Measurements from ENCODE around the gene KMT5C.

The KMT5C gene

DNA sequence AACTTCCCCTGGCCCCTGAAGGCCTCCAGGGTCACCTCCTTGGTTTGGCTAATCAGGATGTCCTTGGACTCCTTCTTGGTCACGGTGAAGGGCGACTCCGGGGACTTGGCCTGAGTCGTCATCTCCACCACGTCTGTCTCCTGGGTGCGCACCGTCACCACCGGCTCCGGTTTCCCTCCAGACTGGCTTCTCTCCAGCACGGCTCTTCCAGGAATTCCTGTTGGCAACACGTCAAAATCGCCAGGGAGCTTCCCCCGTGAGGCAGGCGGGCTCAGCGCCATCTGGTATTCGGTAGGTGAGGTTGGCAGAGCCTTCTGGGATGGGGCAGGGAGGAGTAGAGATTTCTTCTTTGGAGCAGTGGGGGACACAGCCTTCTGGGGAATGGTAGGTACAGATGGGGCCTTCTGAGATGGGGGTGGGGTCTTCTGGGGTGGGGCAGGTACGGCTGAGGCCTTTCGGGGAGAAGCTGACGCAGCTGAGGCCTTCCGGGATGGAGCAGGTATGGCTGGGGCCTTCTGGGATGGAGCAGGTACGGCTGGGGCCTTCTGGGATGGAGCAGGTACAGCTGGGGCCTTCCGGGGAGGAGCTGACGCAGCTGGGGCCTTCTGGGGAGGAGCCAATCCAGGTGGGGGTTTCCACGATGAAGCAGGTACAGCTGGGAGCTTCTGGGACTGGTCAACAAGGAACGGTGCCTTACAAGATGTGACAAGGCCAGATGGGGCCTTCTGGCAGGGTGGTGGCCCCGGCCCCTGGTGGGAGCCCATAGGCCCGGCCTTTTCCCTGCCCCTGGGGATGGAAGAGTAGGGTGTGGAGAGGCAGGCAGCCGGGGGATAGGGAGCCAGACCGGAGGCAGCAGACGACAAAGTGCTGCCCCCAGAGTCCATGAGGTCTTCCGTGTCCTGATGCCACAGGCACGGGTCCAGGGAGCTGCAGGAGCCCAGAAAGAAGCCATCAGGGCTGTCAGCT lies 19.6 kb downstream of the KMT5C start:
- H3K4me1 ChIP-seq, result no peaks in the 10 kb centered on the region; the same call in 1 of the 2 replicates
- peak; percentile 67 for DNase-seq
- TF ChIP-seq, protein P1, sequence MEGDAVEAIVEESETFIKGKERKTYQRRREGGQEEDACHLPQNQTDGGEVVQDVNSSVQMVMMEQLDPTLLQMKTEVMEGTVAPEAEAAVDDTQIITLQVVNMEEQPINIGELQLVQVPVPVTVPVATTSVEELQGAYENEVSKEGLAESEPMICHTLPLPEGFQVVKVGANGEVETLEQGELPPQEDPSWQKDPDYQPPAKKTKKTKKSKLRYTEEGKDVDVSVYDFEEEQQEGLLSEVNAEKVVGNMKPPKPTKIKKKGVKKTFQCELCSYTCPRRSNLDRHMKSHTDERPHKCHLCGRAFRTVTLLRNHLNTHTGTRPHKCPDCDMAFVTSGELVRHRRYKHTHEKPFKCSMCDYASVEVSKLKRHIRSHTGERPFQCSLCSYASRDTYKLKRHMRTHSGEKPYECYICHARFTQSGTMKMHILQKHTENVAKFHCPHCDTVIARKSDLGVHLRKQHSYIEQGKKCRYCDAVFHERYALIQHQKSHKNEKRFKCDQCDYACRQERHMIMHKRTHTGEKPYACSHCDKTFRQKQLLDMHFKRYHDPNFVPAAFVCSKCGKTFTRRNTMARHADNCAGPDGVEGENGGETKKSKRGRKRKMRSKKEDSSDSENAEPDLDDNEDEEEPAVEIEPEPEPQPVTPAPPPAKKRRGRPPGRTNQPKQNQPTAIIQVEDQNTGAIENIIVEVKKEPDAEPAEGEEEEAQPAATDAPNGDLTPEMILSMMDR (IDR thresholded peaks at IDR 0.05; ENCODE audit: low read depth, low read length), result no peak

DNA sequence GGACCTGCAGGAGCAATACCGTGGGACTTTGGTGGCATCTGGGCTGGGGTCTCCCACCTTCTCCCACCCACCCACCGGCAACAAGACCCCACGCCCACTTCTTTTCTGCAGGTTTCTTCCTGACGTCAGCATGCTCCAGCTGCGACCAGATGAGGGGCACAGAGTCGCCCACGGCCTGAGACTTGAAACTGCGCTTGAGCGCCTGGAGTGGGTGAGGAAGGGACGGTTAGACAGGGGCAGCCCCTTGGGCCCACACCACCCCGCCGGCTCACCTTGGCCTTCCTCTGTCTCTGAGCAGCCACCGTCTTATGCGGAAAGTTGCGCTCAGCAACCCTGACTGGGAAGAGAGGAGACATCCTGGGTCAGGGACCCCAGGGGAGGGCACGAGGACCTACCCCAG lies 21.2 kb downstream of the KMT5C start:
- TF ChIP-seq, protein P1 (IDR thresholded peaks at IDR 0.05; ENCODE audit: low read depth, low read length), result no peak
- Histone ChIP-seq H3K9me3 (no peaks in the 10 kb centered on the region), H3K27me3 (peaks cover 4% of the 10 kb centered on the region), H3K4me3 (ENCODE audit: low read depth, low read length) (no peak overlapping the region), H3K4me1 (no peaks in the 10 kb centered on the region; the same call in 1 of the 2 replicates), H3K36me3 (no peaks in the 10 kb centered on the region)
- DNase-seq, result no peak

More for the DNA sequence above, 19.6 kb downstream of the KMT5C start:
- H3K27me3 ChIP-seq, result peaks cover 15% of the 10 kb centered on the region
- H3K36me3 ChIP-seq, result no peaks in the 10 kb centered on the region
- no peaks in the 10 kb centered on the region for H3K9me3 ChIP-seq
- H3K4me3 ChIP-seq (ENCODE audit: low read depth, low read length), result no peak overlapping the region

GRCh38 chr19:55362174-55362989 lies 22.7 kb downstream of the KMT5C start:
- no peak for DNase-seq
- H3K9me3 ChIP-seq, result no peaks in the 10 kb centered on the region

GRCh38 chr19:55362990-55363716 lies 23.5 kb downstream of the KMT5C start, which contains the start of gene GARIN5B:
TSS of gene GARIN5B (minus strand) at chr19:55363260. CDS start at chr19:55363066, 194 bp downstream.
- Histone ChIP-seq H3K27me3 (no peaks in the 10 kb centered on the region), H3K4me1 (no peaks in the 10 kb centered on the region; the same call in 1 of the 2 replicates), H3K4me3 (ENCODE audit: low read depth, low read length) (no peak within 1 kb of the TSS), H3K9me3 (no peaks in the 10 kb centered on the region), H3K36me3 (no peaks in the 10 kb centered on the region)
- TF ChIP-seq, protein P1 (IDR thresholded peaks at IDR 0.05; ENCODE audit: low read depth, low read length), result no peak
- DNase-seq, result no peak

More at GRCh38 chr19:55362174-55362989, 22.7 kb downstream of the KMT5C start:
- no peak overlapping the region for H3K4me3 ChIP-seq (ENCODE audit: low read depth, low read length)
- H3K4me1 ChIP-seq, result no peaks in the 10 kb centered on the region; the same call in 1 of the 2 replicates
- no peaks in the 10 kb centered on the region for H3K27me3 ChIP-seq
- TF ChIP-seq, protein P1 (IDR thresholded peaks at IDR 0.05; ENCODE audit: low read depth, low read length), result no peak
- H3K36me3 ChIP-seq, result no peaks in the 10 kb centered on the region

- H3K27me3 ChIP-seq, result peaks cover 12% of the 10 kb centered on the region
- DNase-seq, result no peak
- TF ChIP-seq, protein P1 (IDR thresholded peaks at IDR 0.05; ENCODE audit: low read depth, low read length), result no peak
- H3K36me3 ChIP-seq, result no peaks in the 10 kb centered on the region
- peaks cover 4% of the 10 kb centered on the region; the same call in 1 of the 2 replicates for H3K4me1 ChIP-seq
- no peak overlapping the region for H3K4me3 ChIP-seq (ENCODE audit: low read depth, low read length)
- H3K9me3 ChIP-seq, result no peaks in the 10 kb centered on the region
Measured at GRCh38 chr19:55365245-55365644, 25.6 kb downstream of the KMT5C start.
